ENCODE data around the gene KANSL1. TPM values are rescaled to one million over a fixed set of nuclear protein-coding genes. Genes with fewer than 3 reads are reported as not detected.

The KANSL1 gene
- total and polyA plus RNA-seq, 10 of the 15 experiments (the other 5 are each of a cell fraction or from before 2014, with no cell fraction given): 4.7 to 60.6 (median 28.0) TPM

DNA sequence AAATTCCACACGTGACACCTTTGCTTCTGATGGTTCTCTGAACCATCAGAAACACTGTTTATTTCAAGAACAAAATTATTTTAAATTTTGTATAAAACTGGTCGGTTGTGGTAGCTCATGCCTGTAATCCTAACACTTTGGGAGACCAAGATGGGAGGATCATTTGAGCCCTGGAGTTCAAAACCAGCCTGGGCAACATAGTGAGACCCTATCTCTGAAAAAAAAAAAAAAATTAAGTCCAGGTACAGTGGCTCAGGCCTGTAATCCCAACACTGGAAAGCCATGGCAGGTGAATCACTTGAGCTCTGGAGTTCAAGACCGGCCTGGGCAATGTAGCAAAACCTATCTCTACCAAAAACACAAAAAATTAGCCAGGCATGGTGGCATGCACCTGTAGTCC is 8.3 kb upstream of the KANSL1 start:
- H3K4me1 ChIP-seq (ENCODE audit: control insufficient read depth, insufficient read depth, low read length): peaks cover 6% of the 10 kb centered on the region; the same call in 1 of the 2 replicates
- no TSS peak for BruUV-seq (replicated peaks)
- no peaks in the 10 kb centered on the region for H3K27me3 ChIP-seq (replicated peaks in 1 of 2; ENCODE audit: control insufficient read depth in 2 of 2, insufficient read depth in 2 of 2, low read length in 1 of 2)
- H3K27ac ChIP-seq (ENCODE audit: control insufficient read depth, insufficient read depth): no peak overlapping the region
- no peak overlapping the region for H3K9ac ChIP-seq (ENCODE audit: control insufficient read depth, insufficient read depth, low read length)
- H3K79me2 ChIP-seq (ENCODE audit: control insufficient read depth, insufficient read depth, low read length): peaks cover 66% of the 10 kb centered on the region
- H4K20me1 ChIP-seq (ENCODE audit: control insufficient read depth, insufficient read depth): no peaks in the 10 kb centered on the region
- H3K36me3 ChIP-seq (ENCODE audit: control insufficient read depth in 2 of 2, insufficient read depth in 2 of 2, low read length in 1 of 2): 0 out of 4 replicates have a peak, but pooled peaks cover 0 to 2% of the 10 kb centered on the region in 2 experiments
- SMC1A ChIA-PET (ENCODE audit: uncharacterized antibody, unreplicated experiment): interaction anchor here (1.0 to 1.3 kb wide), 4 partner anchors 9 to 98 kb away, joined by 3 to 6 read pairs (median 5); no protein-coding TSS in a partner anchor
- POLR2A ChIA-PET: interaction anchor here (0.9 to 1.1 kb wide), 2 partner anchors 11 to 59 kb away, joined by 3 read pairs; no protein-coding TSS in a partner anchor
- peaks cover 7% of the 10 kb centered on the region for H3K9me3 ChIP-seq (replicated peaks; ENCODE audit: control insufficient read depth, insufficient read depth, low read length)
- TF ChIP-seq, protein P1, sequence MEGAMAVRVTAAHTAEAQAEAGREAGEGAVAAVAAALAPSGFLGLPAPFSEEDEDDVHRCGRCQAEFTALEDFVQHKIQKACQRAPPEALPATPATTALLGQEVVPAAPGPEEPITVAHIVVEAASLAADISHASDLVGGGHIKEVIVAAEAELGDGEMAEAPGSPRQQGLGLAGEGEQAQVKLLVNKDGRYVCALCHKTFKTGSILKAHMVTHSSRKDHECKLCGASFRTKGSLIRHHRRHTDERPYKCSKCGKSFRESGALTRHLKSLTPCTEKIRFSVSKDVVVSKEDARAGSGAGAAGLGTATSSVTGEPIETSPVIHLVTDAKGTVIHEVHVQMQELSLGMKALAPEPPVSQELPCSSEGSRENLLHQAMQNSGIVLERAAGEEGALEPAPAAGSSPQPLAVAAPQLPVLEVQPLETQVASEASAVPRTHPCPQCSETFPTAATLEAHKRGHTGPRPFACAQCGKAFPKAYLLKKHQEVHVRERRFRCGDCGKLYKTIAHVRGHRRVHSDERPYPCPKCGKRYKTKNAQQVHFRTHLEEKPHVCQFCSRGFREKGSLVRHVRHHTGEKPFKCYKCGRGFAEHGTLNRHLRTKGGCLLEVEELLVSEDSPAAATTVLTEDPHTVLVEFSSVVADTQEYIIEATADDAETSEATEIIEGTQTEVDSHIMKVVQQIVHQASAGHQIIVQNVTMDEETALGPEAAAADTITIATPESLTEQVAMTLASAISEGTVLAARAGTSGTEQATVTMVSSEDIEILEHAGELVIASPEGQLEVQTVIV (IDR thresholded peaks at IDR 0.05; ENCODE audit: borderline replicate concordance, partially characterized antibody): no peak
- TF ChIP-seq TARDBP (IDR thresholded peaks at IDR 0.05; ENCODE audit: borderline replicate concordance) (no peak), BACH1 (IDR thresholded peaks at IDR 0.05; ENCODE audit: borderline replicate concordance) (no peak)
- RAD21 ChIA-PET (ENCODE audit: unreplicated experiment): interaction anchor here (0.6 to 0.9 kb wide), 2 partner anchors 9 to 81 kb away, joined by 3 to 4 read pairs; partner anchors contain the start of gene KANSL1
- no peak overlapping the region for H2AFZ ChIP-seq (ENCODE audit: control insufficient read depth, low read depth, low read length)
- no peak overlapping the region for H3K4me2 ChIP-seq (ENCODE audit: control insufficient read depth, insufficient read depth)
- DNase-seq (ENCODE audit: low read depth, low spot score) (no peak), ATAC-seq (no peak), FAIRE-seq (no peak)
- intact Hi-C loops (cut with micrococcal nuclease; ENCODE audit: unreplicated experiment) (no loop called here), in situ Hi-C loops (cut with MboI) (no loop called here)
- CTCF ChIA-PET: interaction anchor here (0.8 to 5.2 kb wide), 9 partner anchors 9 to 181 kb away, joined by 3 to 152 read pairs (median 4); no protein-coding TSS in a partner anchor
- H3K4me3 ChIP-seq: no peak overlapping the region
- 79% methylated on average over 3 of the region's 3 CpGs for WGBS (ENCODE audit: insufficient coverage, insufficient replicate concordance, low lambda C conversion rate, missing lambda C conversion rate)
